MM.1S (cell line): ENCODE results near the gene ZNF701.

ENCODE experiments used
- DNase-seq: peaks from one replicate; pipeline ENCODE4 v3.0.0-alpha.2; 2015
- H2AFZ ChIP-seq: fragments of 300-600 bp; sonication (generic); 2 replicates; pipeline ENCODE4 v1.6.0; 2016; ENCODE audit warnings: antibody characterized with exemption, low read length
- H3F3A ChIP-seq: fragments of 300-600 bp; sonication (generic); 2 replicates; pipeline ENCODE4 v1.6.1; 2016; ENCODE audit warnings: mild to moderate bottlenecking, antibody characterized with exemption, low read length, moderate library complexity, mixed read lengths; ENCODE audit not compliant: insufficient read depth
- H3K27ac ChIP-seq: fragments of 300-600 bp; sonication (generic); 2 replicates; pipeline ENCODE4 v1.5.1; 2016; ENCODE audit warnings: mild to moderate bottlenecking, low read length
- H3K27me3 ChIP-seq: fragments of 300-600 bp; sonication (generic); replicated peaks from 2 replicates; pipeline ENCODE4 v1.6.0; 2016; ENCODE audit warnings: low read length; ENCODE audit not compliant: insufficient read depth
- H3K36me3 ChIP-seq: fragments of 300-600 bp; sonication (generic); replicated peaks from 2 replicates; pipeline ENCODE4 v1.6.1; 2016; ENCODE audit warnings: mild to moderate bottlenecking, low read length, mixed read lengths; ENCODE audit not compliant: insufficient read depth
- H3K4me1 ChIP-seq: fragments of 300-600 bp; sonication (generic); 2 replicates; pipeline ENCODE4 v1.6.1; 2016; ENCODE audit warnings: low read length, mixed read lengths
- H3K4me2 ChIP-seq: fragments of 300-600 bp; sonication (generic); 2 replicates; pipeline ENCODE4 v1.6.0; 2016; ENCODE audit warnings: low read depth, low read length
- H3K4me3 ChIP-seq: fragments of 300-600 bp; sonication (generic); 2 replicates; pipeline ENCODE4 v1.5.1; 2016; ENCODE audit warnings: low read length, mixed read lengths
- H3K79me2 ChIP-seq: fragments of 300-600 bp; sonication (generic); 2 replicates; pipeline ENCODE4 v1.6.1; 2016; ENCODE audit warnings: mixed run types, low read length, mixed read lengths
- H3K9ac ChIP-seq: fragments of 300-600 bp; sonication (generic); 2 replicates; pipeline ENCODE4 v1.6.1; 2016; ENCODE audit warnings: low read length, mixed read lengths
- H3K9me2 ChIP-seq: fragments of 300-600 bp; sonication (generic); replicated peaks from 2 replicates; pipeline ENCODE4 v1.6.1; 2016; ENCODE audit warnings: mild to moderate bottlenecking, low read length, mixed read lengths; ENCODE audit not compliant: insufficient read depth
- H3K9me3 ChIP-seq: fragments of 300-600 bp; sonication (generic); replicated peaks from 2 replicates; pipeline ENCODE4 v1.6.1; 2016; ENCODE audit warnings: mild to moderate bottlenecking, low read length, mixed read lengths; ENCODE audit not compliant: insufficient read depth
- H4K20me1 ChIP-seq: fragments of 300-600 bp; sonication (generic); 2 replicates; pipeline ENCODE4 v1.6.1; 2016; ENCODE audit warnings: mild to moderate bottlenecking, low read length, moderate library complexity, mixed read lengths; ENCODE audit not compliant: insufficient read depth
- EZH2 ChIP-seq: fragments of 300-600 bp; sonication (generic); optimal IDR thresholded peaks from 2 replicates; pipeline ENCODE3; 2017; ENCODE audit warnings: low read depth, mild to moderate bottlenecking, antibody characterized with exemption, low read length, mixed read lengths
- EZH2phosphoT487 ChIP-seq: fragments of 300-600 bp; sonication (generic); IDR thresholded peaks from 2 replicates; pipeline ENCODE4 v1.6.1; 2018; ENCODE audit warnings: antibody characterized with exemption, low read length
- TF ChIP-seq, protein P1 (sequence below): fragments of 300-600 bp; sonication (generic); IDR thresholded peaks from 2 replicates; pipeline ENCODE4 v1.5.1; 2016; ENCODE audit warnings: antibody characterized with exemption, low read length, mixed read lengths

The ZNF701 gene

DNA sequence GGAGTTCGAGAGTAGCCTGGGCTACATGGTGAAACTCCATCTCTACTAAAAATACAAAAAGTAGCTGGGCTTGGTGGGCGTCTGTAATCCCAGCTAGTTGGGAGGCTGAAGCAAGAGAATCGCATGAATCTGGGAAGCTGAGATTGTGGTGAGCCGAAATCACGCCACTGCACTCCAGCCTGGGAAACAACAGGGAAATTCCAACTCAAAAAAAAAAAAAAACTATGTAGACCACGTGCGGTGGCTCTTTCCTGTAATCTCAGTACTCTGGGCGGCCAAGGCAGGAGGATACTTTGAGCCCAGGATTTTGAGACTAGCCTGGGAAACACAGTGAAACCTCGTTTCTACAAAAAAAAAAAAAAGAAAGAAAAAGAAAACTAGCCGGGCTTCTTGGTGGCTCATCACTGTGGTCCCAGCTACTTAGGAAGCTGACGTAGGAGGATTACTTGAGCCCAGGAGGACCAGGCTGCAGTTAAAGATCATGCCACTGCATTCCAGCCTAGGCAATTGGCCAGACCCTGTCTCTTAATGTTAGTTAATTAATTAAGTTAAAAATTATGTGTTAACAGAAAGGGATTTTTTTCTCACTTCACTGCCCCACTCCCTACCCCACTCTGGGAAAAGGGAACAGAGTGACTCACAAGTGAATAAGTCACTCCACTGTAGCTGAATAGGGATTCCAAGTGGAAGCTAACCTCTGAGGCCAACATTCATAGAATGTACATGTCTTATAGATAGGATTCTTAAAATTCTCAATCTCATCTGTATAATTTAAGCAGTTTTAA is 65.9 kb downstream of the ZNF701 start:
- Histone ChIP-seq H3K4me1 (no peaks in the 10 kb centered on the region), H3K36me3 (no peaks in the 10 kb centered on the region), H4K20me1 (no peaks in the 10 kb centered on the region), H3K9me3 (no peaks in the 10 kb centered on the region), H3K79me2 (no peaks in the 10 kb centered on the region), H3K27ac (no peak overlapping the region), H3F3A (no peaks in the 10 kb centered on the region), H3K4me2 (no peak overlapping the region), H3K4me3 (no peak overlapping the region), H3K9me2 (no peaks in the 10 kb centered on the region), H2AFZ (no peak overlapping the region), H3K27me3 (no peaks in the 10 kb centered on the region), H3K9ac (no peak overlapping the region)
- TF ChIP-seq EZH2 = no peak
- TF ChIP-seq, protein P1, sequence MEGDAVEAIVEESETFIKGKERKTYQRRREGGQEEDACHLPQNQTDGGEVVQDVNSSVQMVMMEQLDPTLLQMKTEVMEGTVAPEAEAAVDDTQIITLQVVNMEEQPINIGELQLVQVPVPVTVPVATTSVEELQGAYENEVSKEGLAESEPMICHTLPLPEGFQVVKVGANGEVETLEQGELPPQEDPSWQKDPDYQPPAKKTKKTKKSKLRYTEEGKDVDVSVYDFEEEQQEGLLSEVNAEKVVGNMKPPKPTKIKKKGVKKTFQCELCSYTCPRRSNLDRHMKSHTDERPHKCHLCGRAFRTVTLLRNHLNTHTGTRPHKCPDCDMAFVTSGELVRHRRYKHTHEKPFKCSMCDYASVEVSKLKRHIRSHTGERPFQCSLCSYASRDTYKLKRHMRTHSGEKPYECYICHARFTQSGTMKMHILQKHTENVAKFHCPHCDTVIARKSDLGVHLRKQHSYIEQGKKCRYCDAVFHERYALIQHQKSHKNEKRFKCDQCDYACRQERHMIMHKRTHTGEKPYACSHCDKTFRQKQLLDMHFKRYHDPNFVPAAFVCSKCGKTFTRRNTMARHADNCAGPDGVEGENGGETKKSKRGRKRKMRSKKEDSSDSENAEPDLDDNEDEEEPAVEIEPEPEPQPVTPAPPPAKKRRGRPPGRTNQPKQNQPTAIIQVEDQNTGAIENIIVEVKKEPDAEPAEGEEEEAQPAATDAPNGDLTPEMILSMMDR = no peak
- no peak for TF ChIP-seq EZH2phosphoT487
- DNase-seq = no peak
